ENCODE results near the gene ATAD3C.
"Not testable (repeated sequence)": the region's sequence is repeated elsewhere in the genome, so short reads cannot be mapped to it uniquely, and the experiment has no call there.

Gene ATAD3C
- total RNA-seq: 0.26 to 0.86 (median 0.58) reads per million in 3 donors

DNA sequence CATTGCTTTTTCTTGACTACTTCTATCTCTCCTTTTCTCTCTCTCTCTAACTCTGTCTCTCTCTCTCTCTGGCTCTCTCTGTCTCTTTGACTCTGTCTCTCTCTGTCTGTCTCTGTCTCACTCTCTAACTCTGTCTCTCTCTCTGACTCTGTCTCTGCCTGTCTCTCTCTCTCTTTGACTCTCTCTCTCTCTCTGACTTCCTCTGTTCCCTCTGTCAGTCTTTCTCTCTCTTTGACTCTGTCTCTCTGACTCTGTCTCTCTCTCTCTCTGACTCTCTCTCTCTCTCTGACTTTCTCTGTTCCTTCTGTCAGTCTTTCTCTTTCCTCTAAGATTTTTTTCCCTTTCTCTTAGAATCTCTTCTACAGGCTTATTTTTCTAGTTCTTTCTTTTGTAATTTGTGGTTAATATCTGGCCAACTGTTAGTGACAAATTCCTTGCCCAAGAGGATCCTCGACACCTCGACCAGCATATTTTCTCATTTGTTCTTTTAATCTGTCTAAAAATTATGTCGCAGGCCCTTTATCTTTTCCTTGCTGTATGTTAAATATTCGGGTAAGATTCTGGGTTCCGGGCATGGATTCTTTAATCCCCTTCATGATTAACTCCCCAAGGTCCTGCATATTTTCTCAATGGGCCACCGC lies at the start of gene ATAD3C:
Gene ATAD3C (plus strand): TSS at position 591 of the 641 bp plus-strand sequence. CDS start 995 bp downstream, outside the sequence.
- Histone ChIP-seq H3K27me3 (replicated peaks; ENCODE audit: control insufficient read depth, insufficient read depth, low read length, poor library complexity, severe bottlenecking) (no peaks in the 10 kb centered on the region), H3K27ac (ENCODE audit: insufficient read depth, low read length, poor library complexity, severe bottlenecking) (no peak within 1 kb of the TSS), H3K4me3 (ENCODE audit: insufficient read depth, low read depth, low read length, poor library complexity, severe bottlenecking) (no peak within 1 kb of the TSS), H3K36me3 (ENCODE audit: control insufficient read depth, insufficient read depth, low read length) (no peaks in the 10 kb centered on the region), H3K9me3 (ENCODE audit: control insufficient read depth, low read length) (no peaks in the 10 kb centered on the region), H3K4me1 (ENCODE audit: control insufficient read depth, insufficient read depth, low read length, poor library complexity, severe bottlenecking) (no peaks in the 10 kb centered on the region)
- no peak for DNase-seq

- Histone ChIP-seq H3K36me3 (ENCODE audit: control insufficient read depth, insufficient read depth, low read length) (peaks cover 47% of the 10 kb centered on the region), H3K9me3 (ENCODE audit: control insufficient read depth, low read length) (no peaks in the 10 kb centered on the region), H3K27ac (ENCODE audit: insufficient read depth, low read length, poor library complexity, severe bottlenecking) (peak overlapping the region; percentile 84), H3K4me1 (ENCODE audit: control insufficient read depth, insufficient read depth, low read length, poor library complexity, severe bottlenecking) (peaks cover 28% of the 10 kb centered on the region), H3K4me3 (ENCODE audit: insufficient read depth, low read depth, low read length, poor library complexity, severe bottlenecking) (peak overlapping the region; percentile 74), H3K27me3 (replicated peaks; ENCODE audit: control insufficient read depth, insufficient read depth, low read length, poor library complexity, severe bottlenecking) (no peaks in the 10 kb centered on the region)
- no peak for DNase-seq
These were observed 49.5 kb upstream of the ATAD3C start for GRCh38 chr1:1399872-1400575.

DNA sequence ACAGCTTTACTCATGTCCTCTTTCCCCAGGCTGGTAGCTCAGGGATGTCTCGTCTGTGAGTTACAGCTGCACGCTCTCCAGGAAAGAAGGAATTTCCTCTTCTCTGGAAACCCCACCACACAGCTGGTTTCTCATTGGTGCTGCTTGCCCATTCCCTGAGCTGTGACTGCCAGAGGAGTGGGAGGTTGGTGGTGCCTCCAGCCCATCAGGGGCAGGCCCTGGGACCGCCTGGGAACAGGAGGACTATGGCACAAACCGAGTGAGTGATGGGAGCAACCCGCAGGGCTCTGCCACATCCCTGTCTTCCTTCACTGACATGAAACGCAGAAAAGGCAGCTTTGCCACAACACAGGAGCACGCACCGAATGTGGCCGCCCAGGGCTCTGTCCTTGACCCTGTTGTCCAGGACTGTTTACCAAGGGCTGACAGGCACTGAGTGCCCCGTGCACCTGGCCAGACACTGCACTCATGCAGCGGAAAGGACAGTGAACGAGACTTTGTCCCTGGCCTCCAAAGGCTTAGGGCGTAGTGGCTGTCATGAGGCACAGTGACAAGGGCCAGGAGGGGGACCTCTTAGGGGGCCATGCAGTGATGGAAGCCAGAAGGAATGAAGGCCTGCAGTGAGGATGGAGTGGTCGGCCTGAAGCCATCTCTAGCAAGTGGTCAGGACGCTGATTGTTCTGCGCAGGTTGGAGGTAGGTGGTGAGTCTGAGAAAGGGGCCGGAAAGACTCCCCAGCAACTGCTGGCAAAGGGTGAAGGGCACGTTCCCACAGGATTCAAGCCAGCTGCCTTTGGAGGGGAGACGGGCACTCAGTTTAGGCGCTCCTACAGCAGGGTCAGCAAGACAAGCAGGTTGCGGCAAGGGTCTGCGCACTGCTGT lies 48.7 kb upstream of the ATAD3C start:
- Histone ChIP-seq H3K27ac (ENCODE audit: insufficient read depth, low read length, poor library complexity, severe bottlenecking) (no peak overlapping the region), H3K9me3 (ENCODE audit: control insufficient read depth, low read length) (no peaks in the 10 kb centered on the region), H3K4me3 (ENCODE audit: insufficient read depth, low read depth, low read length, poor library complexity, severe bottlenecking) (no peak overlapping the region), H3K36me3 (ENCODE audit: control insufficient read depth, insufficient read depth, low read length) (peaks cover 46% of the 10 kb centered on the region), H3K27me3 (replicated peaks; ENCODE audit: control insufficient read depth, insufficient read depth, low read length, poor library complexity, severe bottlenecking) (no peaks in the 10 kb centered on the region), H3K4me1 (ENCODE audit: control insufficient read depth, insufficient read depth, low read length, poor library complexity, severe bottlenecking) (peaks cover 31% of the 10 kb centered on the region)
- DNase-seq: no peak

DNA sequence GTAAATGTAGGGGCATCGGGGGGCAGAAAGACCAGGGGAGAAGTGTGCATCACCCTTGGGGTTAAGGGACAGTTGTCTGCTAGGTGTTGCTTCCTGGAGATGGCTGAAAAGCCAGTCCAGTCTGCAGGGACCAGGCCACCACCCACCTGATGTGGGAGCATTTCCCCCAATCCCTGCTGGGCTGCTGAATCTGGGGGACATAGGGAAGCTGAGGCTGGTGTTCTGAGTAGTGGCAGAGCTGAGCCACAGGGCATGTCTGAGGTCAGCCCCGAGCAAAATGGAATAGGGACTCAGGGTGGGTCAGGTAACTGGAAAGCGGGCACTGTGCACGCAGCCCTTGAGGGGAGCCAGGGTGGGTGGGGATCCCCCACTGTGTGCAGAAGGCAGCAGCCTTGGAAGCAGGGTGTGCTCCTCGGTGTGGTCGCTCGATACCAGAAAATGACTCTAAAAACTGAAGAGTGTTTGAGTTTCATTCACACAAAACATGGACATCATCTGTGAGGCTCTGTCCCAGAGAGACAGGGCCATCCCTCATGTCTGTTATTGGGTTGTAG lies 48.0 kb upstream of the ATAD3C start:
- Histone ChIP-seq H3K36me3 (ENCODE audit: control insufficient read depth, insufficient read depth, low read length) (peaks cover 46% of the 10 kb centered on the region), H3K4me3 (ENCODE audit: insufficient read depth, low read depth, low read length, poor library complexity, severe bottlenecking) (no peak overlapping the region), H3K4me1 (ENCODE audit: control insufficient read depth, insufficient read depth, low read length, poor library complexity, severe bottlenecking) (peaks cover 38% of the 10 kb centered on the region), H3K27ac (ENCODE audit: insufficient read depth, low read length, poor library complexity, severe bottlenecking) (no peak overlapping the region), H3K9me3 (ENCODE audit: control insufficient read depth, low read length) (no peaks in the 10 kb centered on the region), H3K27me3 (replicated peaks; ENCODE audit: control insufficient read depth, insufficient read depth, low read length, poor library complexity, severe bottlenecking) (no peaks in the 10 kb centered on the region)
- no peak for DNase-seq

GRCh38 chr1:1402072-1402900 lies 47.2 kb upstream of the ATAD3C start:
- H3K4me1 ChIP-seq (ENCODE audit: control insufficient read depth, insufficient read depth, low read length, poor library complexity, severe bottlenecking): peaks cover 39% of the 10 kb centered on the region
- no peak overlapping the region for H3K27ac ChIP-seq (ENCODE audit: insufficient read depth, low read length, poor library complexity, severe bottlenecking)
- H3K36me3 ChIP-seq (ENCODE audit: control insufficient read depth, insufficient read depth, low read length): peaks cover 41% of the 10 kb centered on the region
- H3K4me3 ChIP-seq (ENCODE audit: insufficient read depth, low read depth, low read length, poor library complexity, severe bottlenecking): no peak overlapping the region
- DNase-seq: no peak
- no peaks in the 10 kb centered on the region for H3K27me3 ChIP-seq (replicated peaks; ENCODE audit: control insufficient read depth, insufficient read depth, low read length, poor library complexity, severe bottlenecking)
- no peaks in the 10 kb centered on the region for H3K9me3 ChIP-seq (ENCODE audit: control insufficient read depth, low read length)

DNA sequence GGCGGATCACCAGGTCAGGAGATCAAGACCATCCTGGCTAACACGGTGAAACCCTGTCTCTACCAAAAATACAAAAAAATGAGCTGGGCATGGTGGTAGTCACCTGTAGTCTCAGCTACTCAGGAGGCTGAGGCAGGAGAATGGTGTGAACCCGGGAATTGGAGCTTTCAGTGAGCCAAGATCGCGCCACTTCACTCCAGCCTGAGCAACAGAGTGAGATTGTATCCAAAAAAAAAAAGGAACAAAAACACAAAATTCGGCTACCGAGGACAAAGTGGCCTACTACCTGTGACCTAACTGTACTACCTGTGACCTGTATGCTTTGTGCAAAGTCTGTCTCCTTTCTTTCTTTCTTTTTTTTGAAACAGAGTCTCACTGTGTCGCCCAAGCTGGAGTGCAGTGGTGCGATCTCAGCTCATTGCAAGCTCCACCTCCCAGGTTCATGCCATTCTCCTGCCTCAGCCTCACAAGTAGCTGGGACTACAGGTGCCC lies 46.5 kb upstream of the ATAD3C start:
- Histone ChIP-seq H3K4me1 (ENCODE audit: control insufficient read depth, insufficient read depth, low read length, poor library complexity, severe bottlenecking) (peaks cover 36% of the 10 kb centered on the region), H3K36me3 (ENCODE audit: control insufficient read depth, insufficient read depth, low read length) (peaks cover 35% of the 10 kb centered on the region)
- H3K9me3 ChIP-seq (ENCODE audit: control insufficient read depth, low read length); H3K27me3 ChIP-seq (replicated peaks; ENCODE audit: control insufficient read depth, insufficient read depth, low read length, poor library complexity, severe bottlenecking); DNase-seq; H3K4me3 ChIP-seq (ENCODE audit: insufficient read depth, low read depth, low read length, poor library complexity, severe bottlenecking); H3K27ac ChIP-seq (ENCODE audit: insufficient read depth, low read length, poor library complexity, severe bottlenecking): not testable (repeated sequence)

DNA sequence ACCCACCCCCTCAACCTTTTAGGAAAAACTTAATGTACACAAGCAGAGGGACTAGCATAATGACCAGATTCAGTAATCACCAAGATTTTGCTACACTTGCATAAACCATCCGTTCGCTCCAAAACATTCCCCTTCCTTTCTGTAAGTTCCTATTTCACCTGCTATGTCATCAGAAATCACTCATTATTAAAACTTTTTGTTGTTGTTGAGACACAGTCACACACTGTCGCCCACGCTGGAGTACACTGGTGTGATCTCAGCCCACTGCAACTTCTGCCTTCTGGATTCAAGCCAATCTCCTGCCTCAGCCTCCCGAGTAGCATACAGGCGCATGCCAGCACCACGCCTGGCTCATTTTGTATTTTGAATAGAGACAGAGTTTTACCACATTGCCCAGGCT lies 45.8 kb upstream of the ATAD3C start:
- Histone ChIP-seq H3K36me3 (ENCODE audit: control insufficient read depth, insufficient read depth, low read length) (peaks cover 33% of the 10 kb centered on the region), H3K4me3 (ENCODE audit: insufficient read depth, low read depth, low read length, poor library complexity, severe bottlenecking) (no peak overlapping the region), H3K4me1 (ENCODE audit: control insufficient read depth, insufficient read depth, low read length, poor library complexity, severe bottlenecking) (peaks cover 30% of the 10 kb centered on the region), H3K27me3 (replicated peaks; ENCODE audit: control insufficient read depth, insufficient read depth, low read length, poor library complexity, severe bottlenecking) (no peaks in the 10 kb centered on the region), H3K27ac (ENCODE audit: insufficient read depth, low read length, poor library complexity, severe bottlenecking) (no peak overlapping the region), H3K9me3 (ENCODE audit: control insufficient read depth, low read length) (no peaks in the 10 kb centered on the region)
- DNase-seq: no peak

DNA sequence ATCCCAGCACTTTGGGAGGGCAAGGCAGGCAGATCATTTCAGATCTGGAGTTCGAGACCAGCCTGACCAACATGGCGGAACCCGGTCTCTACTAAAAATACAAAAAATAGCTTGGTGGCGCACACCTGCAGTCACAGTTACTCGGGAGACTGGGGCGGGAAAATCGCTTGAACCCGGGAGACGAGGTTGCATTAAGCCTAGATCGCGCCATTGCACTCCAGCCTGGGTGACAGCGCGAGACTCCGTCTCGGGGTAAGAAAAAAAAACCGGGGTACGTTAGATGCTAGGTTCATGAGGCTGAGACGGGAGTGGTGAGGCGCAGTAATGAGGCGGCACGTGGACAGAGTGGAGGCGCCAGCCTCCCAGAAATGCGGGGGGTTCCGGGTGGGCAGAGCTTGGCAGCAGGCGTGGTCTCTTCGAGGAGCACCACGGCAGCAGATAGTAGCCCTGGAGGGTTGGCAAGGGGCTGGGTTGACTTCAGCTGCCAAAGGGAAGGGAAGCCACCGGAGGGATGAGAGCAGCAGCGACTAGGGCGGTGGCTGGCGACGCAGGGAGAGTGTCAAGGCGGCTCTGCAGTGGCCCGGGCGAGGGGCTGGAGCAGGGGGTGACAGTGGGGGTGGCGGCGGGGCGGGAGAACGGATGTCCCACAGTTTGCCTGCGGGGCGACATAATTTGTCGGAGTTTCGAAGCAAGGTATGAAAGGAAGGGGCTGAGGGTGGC lies 43.2 kb upstream of the ATAD3C start:
- Histone ChIP-seq H3K9me3 (ENCODE audit: control insufficient read depth, low read length) (no peaks in the 10 kb centered on the region), H3K4me1 (ENCODE audit: control insufficient read depth, insufficient read depth, low read length, poor library complexity, severe bottlenecking) (peaks cover 15% of the 10 kb centered on the region), H3K36me3 (ENCODE audit: control insufficient read depth, insufficient read depth, low read length) (peaks cover 33% of the 10 kb centered on the region), H3K27ac (ENCODE audit: insufficient read depth, low read length, poor library complexity, severe bottlenecking) (peak overlapping the region; percentile 84), H3K27me3 (replicated peaks; ENCODE audit: control insufficient read depth, insufficient read depth, low read length, poor library complexity, severe bottlenecking) (no peaks in the 10 kb centered on the region), H3K4me3 (ENCODE audit: insufficient read depth, low read depth, low read length, poor library complexity, severe bottlenecking) (peak overlapping the region; percentile 97)
- DNase-seq: no peak

All from effector memory CD4-positive, alpha-beta T cell (primary cell).